C1 segment of cervical spinal cord (tissue), 14 donors: Measurements from ENCODE around the gene CLCN4.

Source experiments
- DNase-seq, 14 donors: peaks; one replicate each; lab custom pipeline; 2025; lab: John Stamatoyannopoulos, UW

The CLCN4 gene

GRCh38 chrX:10129229-10129628 lies 27.5 kb upstream of the CLCN4 start:
- no peak for DNase-seq

- no peak for DNase-seq
These were observed 26.4 kb upstream of the CLCN4 start for GRCh38 chrX:10130354-10130753.

GRCh38 chrX:10133980-10134676 lies 22.6 kb upstream of the CLCN4 start:
- no peak for DNase-seq

- no peak for DNase-seq
These were observed 21.9 kb upstream of the CLCN4 start for GRCh38 chrX:10134921-10135320.

DNA sequence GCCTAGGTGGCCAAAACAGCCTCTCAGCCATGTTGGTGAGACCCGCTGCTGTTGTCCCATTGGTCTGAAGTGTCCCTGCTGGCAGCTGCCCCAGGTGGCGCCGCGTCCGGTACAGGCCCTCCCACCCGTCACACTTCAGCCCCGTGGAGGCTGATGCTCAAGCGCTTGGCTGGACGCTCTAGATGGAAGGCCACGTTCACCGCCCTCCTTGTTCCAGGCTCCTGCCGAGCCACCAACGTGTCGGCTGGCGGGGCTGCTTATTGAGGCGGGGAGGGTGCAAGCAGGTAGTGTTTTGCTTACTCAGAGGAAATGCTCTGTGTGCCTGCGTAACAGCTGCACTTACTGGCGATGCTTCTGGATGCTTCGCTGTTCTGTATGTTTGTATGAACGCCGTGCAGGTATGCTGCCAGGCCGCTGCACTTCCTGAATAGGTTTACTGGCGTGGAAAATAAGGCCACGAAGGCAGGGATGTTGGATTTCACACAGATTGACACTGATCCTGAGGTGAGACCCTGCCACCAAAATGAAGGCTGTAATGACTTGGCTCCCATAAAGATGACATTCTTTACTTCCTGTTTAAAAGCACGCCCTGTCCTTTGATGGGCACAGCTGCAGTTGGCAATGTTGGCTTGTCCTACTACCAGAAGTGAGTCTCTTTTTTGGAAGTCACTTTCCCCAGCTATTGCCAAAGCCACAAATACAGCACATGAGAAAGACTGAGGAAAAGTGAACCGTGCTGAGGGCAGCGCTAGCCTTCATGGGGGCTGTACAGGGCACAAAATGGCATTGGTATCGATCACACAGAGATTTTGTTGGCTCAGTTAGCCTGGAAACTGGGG lies 21.0 kb upstream of the CLCN4 start:
- no peak for DNase-seq

- DNase-seq, result no peak
These were observed 18.0 kb upstream of the CLCN4 start for GRCh38 chrX:10138726-10139125.

GRCh38 chrX:10140264-10140663 lies 16.5 kb upstream of the CLCN4 start:
- no peak for DNase-seq

DNA sequence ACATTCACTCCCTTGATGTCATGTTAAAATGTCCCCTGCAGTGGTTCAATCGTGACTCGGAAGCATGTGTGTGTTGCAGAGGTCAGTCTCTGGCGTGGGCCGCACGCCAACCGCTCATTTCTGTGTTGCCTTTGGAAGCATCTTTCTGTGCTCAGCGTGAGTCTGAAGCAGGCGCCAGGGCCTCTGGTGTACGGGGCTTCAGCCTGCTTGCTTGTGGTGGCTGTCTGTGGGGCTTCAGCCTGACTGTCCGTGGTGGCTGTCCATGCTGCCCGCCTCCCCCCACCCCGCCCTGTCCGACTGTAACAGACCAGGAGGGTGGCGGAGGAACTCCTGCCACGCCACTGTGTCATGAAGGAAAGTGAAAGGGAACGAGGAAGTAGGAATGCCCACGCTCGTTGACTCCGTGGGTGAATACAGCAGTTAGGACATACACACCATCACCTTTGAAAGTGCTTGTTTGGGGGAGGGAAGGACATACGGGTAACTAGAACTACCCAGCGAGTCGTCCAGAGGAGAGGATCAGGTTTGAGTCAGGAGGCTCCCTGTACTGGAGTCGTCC lies 14.7 kb upstream of the CLCN4 start:
- peak in 1 of 14 donors; percentile 8 for DNase-seq

- no peak for DNase-seq
These were observed 13.4 kb upstream of the CLCN4 start for GRCh38 chrX:10143071-10143983.

- no peak for DNase-seq
These were observed 10.4 kb upstream of the CLCN4 start for GRCh38 chrX:10146346-10146745.

DNA sequence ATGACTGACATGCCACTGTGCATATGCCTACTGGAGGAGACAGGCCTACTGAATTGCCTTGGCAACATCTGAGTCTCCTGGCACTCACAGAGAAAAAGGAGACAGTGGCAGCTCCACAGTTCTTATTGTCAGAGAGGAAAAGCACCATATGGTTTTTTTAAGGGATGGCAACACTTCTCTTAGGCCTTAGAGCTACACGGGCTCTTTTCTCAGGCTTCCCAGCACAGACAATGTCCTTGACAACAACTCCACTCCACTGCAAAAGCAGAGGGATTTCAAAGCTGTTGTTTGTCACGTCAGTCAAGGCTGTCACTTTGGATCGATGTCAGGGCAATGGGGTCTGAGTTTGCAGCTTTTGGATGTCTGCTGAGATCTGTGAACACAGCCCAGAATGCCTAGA lies 4.7 kb upstream of the CLCN4 start:
- no peak for DNase-seq

DNA sequence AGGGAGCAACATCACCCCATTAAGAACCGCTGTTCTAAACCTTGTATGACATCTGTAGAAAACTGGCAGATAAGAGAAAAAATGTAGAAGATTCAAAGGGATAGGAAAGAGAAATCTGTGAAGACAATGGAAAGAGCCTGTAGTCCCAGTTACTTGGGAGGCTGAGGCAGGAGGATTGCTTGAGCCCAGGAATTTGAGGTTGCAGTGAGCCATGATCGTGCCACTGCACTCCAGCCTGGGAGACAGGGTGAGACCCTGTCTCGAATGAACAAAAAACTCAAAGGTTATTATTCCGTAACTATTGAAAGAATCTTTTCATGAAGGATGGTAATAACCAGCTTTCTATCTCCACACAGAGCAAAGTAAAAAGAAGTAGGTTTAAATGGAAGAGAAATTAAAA lies 1.6 kb upstream of the CLCN4 start:
- no peak for DNase-seq

- DNase-seq, result no peak
These were observed 212 bp downstream of the CLCN4 start for GRCh38 chrX:10157032-10157341.

DNA sequence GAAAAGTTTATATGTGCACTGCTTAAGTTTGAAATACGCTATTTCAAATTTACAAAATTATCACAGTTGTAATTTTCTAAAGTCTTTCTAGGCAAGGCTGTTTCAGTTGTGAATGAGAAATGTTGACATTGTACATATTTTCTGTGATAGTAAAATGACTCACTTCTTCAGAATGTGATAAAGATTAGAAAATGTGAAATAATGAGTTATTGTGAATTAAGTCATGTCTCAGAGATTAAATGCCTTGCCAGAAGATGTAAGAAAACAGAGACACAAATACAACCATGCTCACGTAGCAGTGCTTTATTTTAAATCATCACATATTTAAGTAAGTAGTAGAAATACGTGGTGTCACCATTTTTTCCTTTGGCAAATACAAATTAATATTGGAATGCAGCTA lies 768 bp downstream of the CLCN4 start:
- DNase-seq, result no peak

GRCh38 chrX:10158279-10159144 lies 1.7 kb downstream of the CLCN4 start:
- DNase-seq, result peak in 12 of 14 donors; percentile 6 to 72 (median 35)

- peak in 2 of 14 donors; percentile 11 to 64 for DNase-seq
These were observed 2.3 kb downstream of the CLCN4 start for GRCh38 chrX:10159145-10159468.

GRCh38 chrX:10160211-10160610 lies 3.4 kb downstream of the CLCN4 start:
- peak in 1 of 14 donors; percentile 45 for DNase-seq

- no peak for DNase-seq
These were observed 6.3 kb downstream of the CLCN4 start for GRCh38 chrX:10163031-10163430.

DNA sequence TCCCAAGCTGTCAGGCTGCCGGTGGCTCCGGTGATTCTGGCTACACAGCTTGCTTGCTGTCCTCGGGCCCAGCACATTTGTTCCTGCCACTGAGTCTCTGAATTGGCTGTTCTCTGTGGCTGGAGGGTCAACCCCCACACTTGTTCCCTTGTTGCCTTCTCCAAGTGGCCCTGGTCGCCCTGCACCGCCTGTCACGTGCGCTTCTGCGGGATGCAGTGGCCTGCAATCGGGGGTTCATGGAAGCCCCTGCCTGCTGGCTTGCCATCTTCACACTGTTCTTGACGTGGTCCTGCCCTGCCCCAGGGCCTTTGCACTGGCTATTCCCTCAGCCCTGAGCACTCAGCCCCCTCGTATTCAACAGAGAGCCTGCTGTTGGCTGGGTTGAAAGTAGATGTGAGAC lies 8.1 kb downstream of the CLCN4 start:
- DNase-seq, result no peak

GRCh38 chrX:10165580-10166247 lies 8.9 kb downstream of the CLCN4 start:
- peak in 1 of 14 donors; percentile 14 for DNase-seq
